DMS153 (cell line): Measurements from ENCODE around the gene PADI4.

Experiments
- DNase-seq: peaks from one replicate; lab custom pipeline; 2025; lab: John Stamatoyannopoulos, UW

Gene PADI4

GRCh38 chr1:17307946-17308345 lies at the start of gene PADI4:
Gene PADI4 (plus strand): TSS chr1:17308197. CDS start chr1:17308223, 26 bp downstream.
- no peak for DNase-seq

GRCh38 chr1:17258758-17259130 lies 49.3 kb upstream of the PADI4 start:
- no peak for DNase-seq

- no peak for DNase-seq
These were observed 48.6 kb upstream of the PADI4 start for GRCh38 chr1:17259233-17259873.

- DNase-seq, result no peak
These were observed 47.7 kb upstream of the PADI4 start for GRCh38 chr1:17260264-17260663.

- no peak for DNase-seq
These were observed 47.3 kb upstream of the PADI4 start for GRCh38 chr1:17260738-17261137.

- no peak for DNase-seq
These were observed 44.1 kb upstream of the PADI4 start for GRCh38 chr1:17263936-17264335.

- no peak for DNase-seq
These were observed 43.5 kb upstream of the PADI4 start for GRCh38 chr1:17264470-17264869.

- DNase-seq, result no peak
These were observed 42.8 kb upstream of the PADI4 start for GRCh38 chr1:17265162-17265561.

GRCh38 chr1:17265950-17266349 lies 42.0 kb upstream of the PADI4 start:
- DNase-seq, result no peak

- DNase-seq, result no peak
These were observed 36.9 kb upstream of the PADI4 start for GRCh38 chr1:17270891-17271765.

GRCh38 chr1:17272066-17272465 lies 35.9 kb upstream of the PADI4 start:
- DNase-seq, result no peak

- DNase-seq, result no peak
These were observed 35.4 kb upstream of the PADI4 start for GRCh38 chr1:17272646-17273045.

- no peak for DNase-seq
These were observed 34.9 kb upstream of the PADI4 start for GRCh38 chr1:17273096-17273495.

GRCh38 chr1:17274186-17275170 lies 33.5 kb upstream of the PADI4 start:
- DNase-seq, result no peak

GRCh38 chr1:17276568-17276967 lies 31.4 kb upstream of the PADI4 start:
- no peak for DNase-seq

- DNase-seq, result no peak
These were observed 30.4 kb upstream of the PADI4 start for GRCh38 chr1:17277511-17278159.

- no peak for DNase-seq
These were observed 28.8 kb upstream of the PADI4 start for GRCh38 chr1:17278996-17279830.

GRCh38 chr1:17280436-17280835 lies 27.6 kb upstream of the PADI4 start:
- no peak for DNase-seq

- no peak for DNase-seq
These were observed 27.1 kb upstream of the PADI4 start for GRCh38 chr1:17280894-17281293.

- DNase-seq, result no peak
These were observed 26.2 kb upstream of the PADI4 start for GRCh38 chr1:17281775-17282181.

- no peak for DNase-seq
These were observed 25.2 kb upstream of the PADI4 start for GRCh38 chr1:17282836-17283235.
